LNCAP (cell line): ENCODE results near the gene SIRT7.

Experiments
- CTCF ChIP-seq: fragments of 450-650 bp; IDR thresholded peaks from 2 replicates; pipeline ENCODE4 v1.5.1; 2017; ENCODE audit warnings: mild to moderate bottlenecking

SIRT7 gene

GRCh38 chr17:81899514-81900166, 18.3 kb downstream of the SIRT7 start:
- no peak for TF ChIP-seq CTCF

GRCh38 chr17:81898885-81899284, 19.1 kb downstream of the SIRT7 start:
- no peak for TF ChIP-seq CTCF

- TF ChIP-seq CTCF: no peak
Measured at GRCh38 chr17:81898029-81898866, 19.7 kb downstream of the SIRT7 start.

- no peak for TF ChIP-seq CTCF
Measured at GRCh38 chr17:81895400-81895799, 22.6 kb downstream of the SIRT7 start.

GRCh38 chr17:81891303-81891552, 26.7 kb downstream of the SIRT7 start:
- TF ChIP-seq CTCF: no peak

- TF ChIP-seq CTCF: no peak
Measured at GRCh38 chr17:81890447-81891302, 27.3 kb downstream of the SIRT7 start.

GRCh38 chr17:81889602-81890001, 28.4 kb downstream of the SIRT7 start:
- TF ChIP-seq CTCF: no peak
